Lower lobe of right lung (tissue), 2 donors: ENCODE results near the gene MRPL3. TPM values are rescaled to one million over a fixed set of nuclear protein-coding genes. Genes with fewer than 3 reads are reported as not detected.

ENCODE experiments used
- ATAC-seq, 2 donors: fragments of 200-7000 bp; cut with Tn5 transposase; one replicate each; pipeline ENCODE4 v1.9.1; 2020 to 2022; ENCODE audit warnings: mild to moderate bottlenecking in 2 of 2, moderate library complexity in 2 of 2
- DNase-seq: peaks from one replicate; pipeline ENCODE4 v3.0.0-alpha.2; 2020
- H3K27ac ChIP-seq: fragments of 200-600 bp; one replicate; pipeline ENCODE4 v1.8.0; 2022
- H3K27me3 ChIP-seq: fragments of 200-600 bp; one replicate; pipeline ENCODE4 v1.8.0; 2022; ENCODE audit warnings: low read depth
- H3K36me3 ChIP-seq: fragments of 200-600 bp; one replicate; pipeline ENCODE4 v1.8.0; 2022; ENCODE audit warnings: mild to moderate bottlenecking
- H3K4me1 ChIP-seq: fragments of 200-600 bp; one replicate; pipeline ENCODE4 v1.8.0; 2022
- H3K4me3 ChIP-seq: fragments of 200-600 bp; one replicate; pipeline ENCODE4 v1.8.0; 2022; ENCODE audit warnings: mild to moderate bottlenecking
- H3K9me3 ChIP-seq: fragments of 200-600 bp; one replicate; pipeline ENCODE4 v1.8.0; 2022
- intact Hi-C: fragments of 100-400 bp; cut with DNase I; formaldehyde crosslinking; loops from one replicate; pipeline ENCODE4 v1.11.0; 2022
- total RNA-seq: library from RNA; stranded (reverse); fragmentation: NEBNext Ultra II Directional; extraction: Animal tissue kit (Norgen Biotek cat#: 25700); gene quantifications from one replicate; pipeline ENCODE4 v1.2.1, GENCODE V29; 2021
- TF ChIP-seq, protein P1 (sequence below): fragments of 200-600 bp; IDR thresholded peaks from one replicate; pipeline ENCODE4 v1.8.0; 2022; ENCODE audit warnings: antibody characterized with exemption, mild to moderate bottlenecking
- donor health status: DM: no; HTN: yes; CAD: no; lungs with severe emphysema.

MRPL3 gene
- total RNA-seq, 1 donor from 2014 or later: 48.4 TPM

DNA sequence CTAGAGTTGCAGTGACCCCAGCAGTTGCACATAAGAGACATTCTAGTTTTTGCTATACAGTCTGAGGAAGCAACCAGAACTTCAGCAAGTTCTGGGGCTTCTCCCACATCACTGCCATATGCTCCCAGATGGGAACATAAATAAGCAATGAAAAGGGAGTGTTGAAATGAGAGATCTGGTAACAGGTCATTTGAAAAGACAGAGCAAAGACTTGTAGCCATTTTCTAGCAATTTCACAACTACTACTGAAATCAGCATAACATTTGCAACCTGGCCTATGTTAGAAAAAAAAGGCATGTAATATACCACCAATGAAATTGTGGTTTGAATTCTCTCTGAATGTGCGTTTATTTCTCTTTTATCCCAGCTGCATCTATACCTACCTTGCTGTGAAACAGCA, 63.7 kb downstream of the MRPL3 start:
- intact Hi-C loops: no loop called here
- Histone ChIP-seq H3K27ac (no peak overlapping the region), H3K4me1 (no peaks in the 10 kb centered on the region), H3K36me3 (no peaks in the 10 kb centered on the region), H3K4me3 (no peak overlapping the region), H3K9me3 (no peaks in the 10 kb centered on the region), H3K27me3 (no peaks in the 10 kb centered on the region)
- TF ChIP-seq, protein P1, sequence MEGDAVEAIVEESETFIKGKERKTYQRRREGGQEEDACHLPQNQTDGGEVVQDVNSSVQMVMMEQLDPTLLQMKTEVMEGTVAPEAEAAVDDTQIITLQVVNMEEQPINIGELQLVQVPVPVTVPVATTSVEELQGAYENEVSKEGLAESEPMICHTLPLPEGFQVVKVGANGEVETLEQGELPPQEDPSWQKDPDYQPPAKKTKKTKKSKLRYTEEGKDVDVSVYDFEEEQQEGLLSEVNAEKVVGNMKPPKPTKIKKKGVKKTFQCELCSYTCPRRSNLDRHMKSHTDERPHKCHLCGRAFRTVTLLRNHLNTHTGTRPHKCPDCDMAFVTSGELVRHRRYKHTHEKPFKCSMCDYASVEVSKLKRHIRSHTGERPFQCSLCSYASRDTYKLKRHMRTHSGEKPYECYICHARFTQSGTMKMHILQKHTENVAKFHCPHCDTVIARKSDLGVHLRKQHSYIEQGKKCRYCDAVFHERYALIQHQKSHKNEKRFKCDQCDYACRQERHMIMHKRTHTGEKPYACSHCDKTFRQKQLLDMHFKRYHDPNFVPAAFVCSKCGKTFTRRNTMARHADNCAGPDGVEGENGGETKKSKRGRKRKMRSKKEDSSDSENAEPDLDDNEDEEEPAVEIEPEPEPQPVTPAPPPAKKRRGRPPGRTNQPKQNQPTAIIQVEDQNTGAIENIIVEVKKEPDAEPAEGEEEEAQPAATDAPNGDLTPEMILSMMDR: no peak
- DNase-seq: no peak
- ATAC-seq: no peak

- H3K27me3 ChIP-seq: no peaks in the 10 kb centered on the region
- DNase-seq (no peak), ATAC-seq (no peak)
- no peak overlapping the region for H3K27ac ChIP-seq
- intact Hi-C loops: no loop called here
- TF ChIP-seq, protein P1: no peak
- H3K9me3 ChIP-seq: no peaks in the 10 kb centered on the region
- H3K36me3 ChIP-seq: no peaks in the 10 kb centered on the region
- H3K4me3 ChIP-seq: no peak overlapping the region
- no peaks in the 10 kb centered on the region for H3K4me1 ChIP-seq
These were observed 67.8 kb downstream of the MRPL3 start for GRCh38 chr3:131435000-131435399.

DNA sequence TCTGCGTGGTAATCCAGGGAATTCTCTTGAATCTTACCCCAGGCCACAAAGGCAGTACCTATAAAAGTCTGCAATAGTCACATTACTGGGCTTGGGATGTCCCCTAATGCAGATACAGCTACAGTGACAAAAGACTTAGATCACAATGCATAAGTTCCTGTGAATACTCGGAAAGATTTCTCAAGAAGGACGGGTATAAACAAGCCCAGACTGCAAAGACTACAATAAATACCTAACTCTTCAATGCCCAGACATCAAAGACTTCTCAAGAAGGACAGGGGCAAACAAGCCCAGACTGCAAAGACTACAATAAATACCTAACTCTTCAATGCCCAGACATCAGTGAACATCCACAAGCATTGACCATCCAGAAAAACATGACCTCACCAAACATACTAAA, 70.3 kb downstream of the MRPL3 start:
- Histone ChIP-seq H3K9me3 (no peaks in the 10 kb centered on the region), H3K27ac (no peak overlapping the region), H3K27me3 (no peaks in the 10 kb centered on the region), H3K36me3 (no peaks in the 10 kb centered on the region), H3K4me1 (no peaks in the 10 kb centered on the region), H3K4me3 (no peak overlapping the region)
- DNase-seq (no peak), ATAC-seq (no peak)
- TF ChIP-seq, protein P1: no peak
- intact Hi-C loops: no loop called here

GRCh38 chr3:131431754-131432153, 71.0 kb downstream of the MRPL3 start:
- Histone ChIP-seq H3K36me3 (no peaks in the 10 kb centered on the region), H3K4me1 (no peaks in the 10 kb centered on the region), H3K9me3 (no peaks in the 10 kb centered on the region), H3K4me3 (no peak overlapping the region), H3K27ac (no peak overlapping the region), H3K27me3 (no peaks in the 10 kb centered on the region)
- TF ChIP-seq, protein P1: no peak
- intact Hi-C loops: no loop called here
- ATAC-seq: peak; percentile 28 to 79
- no peak for DNase-seq

DNA sequence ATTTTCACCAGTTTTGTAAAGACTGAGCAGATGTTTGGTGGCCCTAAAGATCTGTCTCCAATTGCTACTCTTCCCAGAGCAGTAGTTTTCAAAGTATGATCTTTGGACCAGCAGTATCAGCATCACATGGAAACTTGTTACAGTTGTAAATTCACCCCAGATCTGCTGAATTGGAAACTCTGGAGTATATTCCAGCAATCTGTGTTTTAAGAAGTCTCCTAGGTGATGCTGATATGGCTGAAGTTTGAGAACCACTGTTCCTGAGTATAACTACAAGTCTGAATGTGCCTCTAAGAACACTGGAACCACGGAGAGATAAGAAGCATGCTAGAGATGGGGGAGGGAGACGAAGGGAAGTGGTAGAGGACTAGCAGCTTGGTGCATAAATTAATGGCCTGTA, 75.5 kb downstream of the MRPL3 start:
- intact Hi-C loops: no loop called here
- ATAC-seq: no peak
- H3K4me3 ChIP-seq: no peak overlapping the region
- H3K9me3 ChIP-seq: no peaks in the 10 kb centered on the region
- TF ChIP-seq, protein P1: no peak
- no peaks in the 10 kb centered on the region for H3K4me1 ChIP-seq
- H3K27me3 ChIP-seq: no peaks in the 10 kb centered on the region
- no peak for DNase-seq
- H3K36me3 ChIP-seq: no peaks in the 10 kb centered on the region
- no peak overlapping the region for H3K27ac ChIP-seq

GRCh38 chr3:131421957-131422498, 80.7 kb downstream of the MRPL3 start:
- H3K4me1 ChIP-seq: no peaks in the 10 kb centered on the region
- intact Hi-C loops: no loop called here
- H3K27me3 ChIP-seq: no peaks in the 10 kb centered on the region
- ATAC-seq (no peak), DNase-seq (no peak)
- H3K4me3 ChIP-seq: no peak overlapping the region
- H3K27ac ChIP-seq: no peak overlapping the region
- H3K36me3 ChIP-seq: no peaks in the 10 kb centered on the region
- TF ChIP-seq, protein P1: no peak
- no peaks in the 10 kb centered on the region for H3K9me3 ChIP-seq
